Nasal cavity respiratory epithelium epithelial cell of viscerocranial mucosa (primary cell): Measurements from ENCODE around the gene HOXA7. TPM values are rescaled to one million over a fixed set of nuclear protein-coding genes. Genes with fewer than 3 reads are reported as not detected.

Experiments
- total RNA-seq: library from RNA; depleted of rRNA; stranded (reverse); fragments of >200 nt; gene quantifications from 2 replicates; pipeline ENCODE4 v1.2.3, GENCODE V29; 2014

Gene HOXA7
- total RNA-seq, result not detected in 2 replicates

DNA sequence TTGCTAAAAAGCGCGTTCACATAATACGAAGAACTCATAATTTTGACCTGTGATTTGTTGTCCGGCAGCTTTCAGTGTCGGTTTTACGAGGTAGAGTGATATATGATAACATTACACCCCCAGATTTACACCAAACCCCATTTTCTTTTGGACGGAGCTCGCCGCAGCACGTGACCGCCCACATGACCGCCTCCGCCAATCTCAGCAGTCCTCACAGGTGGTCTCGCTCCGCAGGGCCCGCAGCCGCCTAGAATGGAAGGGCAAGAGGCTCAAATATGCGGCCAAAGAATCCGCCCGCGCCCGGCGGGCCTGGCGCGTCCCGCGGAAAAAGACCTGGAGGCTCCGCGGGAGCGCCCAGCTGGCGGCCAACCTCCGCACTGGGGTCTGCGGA is at the start of gene HOXA7:
HOXA7 (minus strand) TSS at position 168 of the 391 bp plus-strand sequence; CDS start at position 38, 130 bp downstream.

DNA sequence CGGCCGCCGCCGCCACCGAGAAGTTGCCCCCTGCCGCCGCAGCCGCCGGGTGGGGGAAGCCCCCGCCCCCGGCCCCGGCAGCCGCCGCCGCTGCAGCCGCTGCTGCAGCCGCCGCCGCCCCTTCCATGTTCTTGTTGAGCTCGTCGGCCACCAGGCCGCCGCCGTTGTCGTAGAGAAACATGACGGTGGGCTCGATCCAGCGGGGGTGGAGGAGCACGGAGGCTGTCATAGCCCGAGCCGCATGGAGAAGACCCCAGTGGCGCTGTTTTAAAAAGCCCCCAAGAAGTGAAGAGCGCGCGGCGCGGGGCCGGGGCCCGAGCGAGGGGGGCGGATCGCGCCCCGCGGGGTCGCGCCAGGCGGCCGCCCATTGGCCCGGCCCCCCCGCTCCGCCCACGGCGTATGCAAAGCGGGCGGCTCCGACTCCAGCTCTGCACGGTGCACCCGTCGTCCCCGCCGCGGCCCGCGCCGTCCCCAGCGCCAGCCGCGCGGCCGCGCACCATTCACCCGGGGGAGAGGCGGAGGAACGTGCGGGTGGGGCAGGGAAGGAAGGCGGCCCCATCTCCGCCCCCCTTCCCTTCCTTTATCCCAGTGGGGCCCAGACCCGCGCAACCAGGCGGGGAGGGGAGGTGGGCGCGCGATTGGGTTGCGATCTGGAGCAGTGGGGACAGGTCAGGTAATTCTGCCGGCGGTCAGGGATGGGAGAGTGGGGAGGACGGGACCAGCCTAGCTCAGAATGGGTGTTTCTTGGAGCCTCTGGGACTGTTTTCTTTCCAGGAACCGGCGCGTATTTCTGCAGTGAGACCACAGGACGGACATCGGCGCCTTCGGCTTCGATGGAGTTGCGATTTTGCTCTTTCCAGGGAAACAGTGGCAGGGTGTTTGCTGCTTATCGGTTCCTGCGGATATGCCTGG is 43.6 kb upstream of the HOXA7 start, which contains the start of gene HOXA13:
HOXA13 (minus strand) TSS at position 243 of the 912 bp plus-strand sequence; CDS start at position 229, 14 bp downstream.

DNA sequence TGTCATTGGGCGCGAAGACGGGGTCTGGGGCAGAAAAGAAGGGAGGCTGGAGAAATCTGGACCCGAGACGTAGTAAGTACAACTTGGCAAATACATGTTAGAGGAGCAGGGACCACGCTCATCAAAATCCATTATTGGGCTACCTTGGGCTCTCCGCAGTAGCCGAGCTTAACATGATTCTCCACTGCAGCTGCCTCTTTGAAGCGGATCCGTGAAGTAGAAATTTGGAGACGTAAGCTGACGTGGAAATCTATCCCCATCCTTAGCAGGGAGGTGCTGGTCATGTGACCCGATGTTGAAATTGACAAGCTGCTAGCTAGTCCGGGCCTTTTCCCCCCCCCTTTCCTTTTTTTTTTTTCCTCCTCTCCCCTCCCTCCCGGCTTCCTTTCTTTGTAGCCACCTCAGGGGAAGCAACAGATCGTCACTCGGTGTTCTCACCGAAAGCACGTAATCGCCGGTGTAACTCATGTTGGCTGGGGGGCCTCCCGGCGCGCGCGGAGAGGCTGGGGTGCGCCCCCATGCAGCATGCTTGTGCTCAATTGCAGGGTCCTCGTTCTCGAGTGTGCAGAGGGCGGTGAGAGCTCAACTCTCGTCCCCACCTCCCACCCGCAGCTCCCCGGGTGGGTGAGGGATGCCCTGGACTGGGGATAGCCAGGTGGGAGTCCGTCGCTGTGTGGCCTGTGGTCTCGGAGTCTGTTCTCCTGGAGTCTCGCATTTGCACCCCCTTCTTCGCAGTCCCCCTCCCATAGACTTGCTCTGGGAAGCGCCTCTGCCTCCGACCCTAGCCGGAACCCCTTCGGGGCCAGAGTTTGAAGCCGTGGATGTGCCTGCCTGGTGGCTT is 28.8 kb upstream of the HOXA7 start, which contains the start of gene HOXA11:
HOXA11 (minus strand) TSS at position 220 of the 841 bp plus-strand sequence; CDS start at position 132, 88 bp downstream.

DNA sequence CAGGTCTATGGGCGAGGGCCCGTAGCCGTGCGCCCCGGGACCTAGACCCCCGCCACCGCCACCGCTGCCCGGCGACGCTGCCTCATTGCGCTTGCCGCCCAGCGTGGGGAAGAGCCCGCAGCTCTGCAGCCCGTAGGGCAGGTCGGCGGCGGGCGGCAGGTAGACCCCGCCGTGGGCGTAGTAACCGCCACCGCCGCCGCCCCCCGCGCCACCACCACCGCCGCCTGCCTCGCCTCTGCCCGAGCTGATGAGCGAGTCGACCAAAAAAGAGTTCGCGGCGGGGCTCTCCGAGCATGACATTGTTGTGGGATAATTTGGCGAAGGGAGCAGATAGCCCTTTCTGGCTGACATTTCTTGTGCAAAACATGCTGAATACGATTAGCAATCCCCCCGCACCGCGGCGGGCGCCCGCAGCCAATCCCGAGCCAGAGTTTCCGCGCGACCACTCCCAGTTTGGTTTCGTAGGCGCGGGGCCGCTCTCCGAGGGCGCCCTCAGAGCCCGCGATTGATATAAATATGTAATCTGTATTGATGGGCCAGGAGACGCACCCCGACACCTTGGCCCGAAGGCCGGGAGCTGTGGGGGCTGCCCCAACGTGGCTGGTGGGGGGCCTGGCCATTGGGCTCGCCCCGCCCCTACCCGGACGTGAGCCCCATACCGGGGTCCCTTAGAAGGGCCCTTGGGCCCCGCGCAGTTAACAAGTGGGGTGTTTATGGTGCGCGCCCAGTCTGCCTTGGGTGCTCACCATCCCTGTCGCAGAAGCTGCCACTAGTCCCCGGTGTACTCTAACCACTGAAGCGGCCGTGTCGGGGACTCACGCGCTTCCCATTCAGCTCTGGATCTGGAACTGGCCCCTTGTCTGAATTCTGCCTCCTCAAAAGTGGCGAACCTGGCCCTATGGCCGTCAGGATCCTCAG is 17.7 kb upstream of the HOXA7 start, which contains the start of gene HOXA10:
HOXA10 (minus strand) TSS at position 365 of the 918 bp plus-strand sequence; CDS start at position 351, 14 bp downstream.

DNA sequence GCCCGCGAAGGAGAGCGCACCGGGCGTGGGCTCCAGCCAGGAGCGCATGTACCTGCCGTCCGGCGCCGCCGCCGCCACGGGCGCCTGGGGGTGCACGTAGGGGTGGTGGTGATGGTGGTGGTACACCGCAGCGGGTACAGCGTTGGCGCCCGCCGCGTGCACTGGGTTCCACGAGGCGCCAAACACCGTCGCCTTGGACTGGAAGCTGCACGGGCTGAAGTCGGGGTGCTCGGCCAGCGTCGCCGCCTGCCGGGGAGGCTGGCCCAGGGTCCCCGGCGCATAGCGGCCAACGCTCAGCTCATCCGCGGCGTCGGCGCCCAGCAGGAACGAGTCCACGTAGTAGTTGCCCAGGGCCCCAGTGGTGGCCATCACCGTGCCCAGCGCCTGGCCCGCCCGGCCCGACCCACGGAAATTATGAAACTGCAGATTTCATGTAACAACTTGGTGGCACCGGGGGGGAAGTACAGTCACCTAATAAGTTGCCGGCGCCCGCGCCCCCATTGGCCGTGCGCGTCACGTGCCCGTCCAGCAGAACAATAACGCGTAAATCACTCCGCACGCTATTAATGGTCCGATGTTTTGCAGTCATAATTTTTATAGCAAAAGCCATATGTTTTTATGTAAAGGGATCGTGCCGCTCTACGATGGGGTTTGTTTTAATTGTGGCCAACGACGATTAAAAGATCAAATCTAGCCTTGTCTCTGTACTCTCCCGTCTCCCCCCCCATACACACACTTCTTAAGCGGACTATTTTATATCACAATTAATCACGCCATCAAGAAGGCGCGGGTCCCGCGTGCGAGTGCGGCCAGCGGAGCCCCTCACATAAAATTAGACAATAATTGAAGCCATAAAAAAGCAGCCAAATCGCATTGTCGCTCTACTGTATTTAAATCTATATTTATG is 8.9 kb upstream of the HOXA7 start, which contains the start of gene HOXA9:
HOXA9 (minus strand) TSS at position 449 of the 907 bp plus-strand sequence; CDS start at position 369, 80 bp downstream.

DNA sequence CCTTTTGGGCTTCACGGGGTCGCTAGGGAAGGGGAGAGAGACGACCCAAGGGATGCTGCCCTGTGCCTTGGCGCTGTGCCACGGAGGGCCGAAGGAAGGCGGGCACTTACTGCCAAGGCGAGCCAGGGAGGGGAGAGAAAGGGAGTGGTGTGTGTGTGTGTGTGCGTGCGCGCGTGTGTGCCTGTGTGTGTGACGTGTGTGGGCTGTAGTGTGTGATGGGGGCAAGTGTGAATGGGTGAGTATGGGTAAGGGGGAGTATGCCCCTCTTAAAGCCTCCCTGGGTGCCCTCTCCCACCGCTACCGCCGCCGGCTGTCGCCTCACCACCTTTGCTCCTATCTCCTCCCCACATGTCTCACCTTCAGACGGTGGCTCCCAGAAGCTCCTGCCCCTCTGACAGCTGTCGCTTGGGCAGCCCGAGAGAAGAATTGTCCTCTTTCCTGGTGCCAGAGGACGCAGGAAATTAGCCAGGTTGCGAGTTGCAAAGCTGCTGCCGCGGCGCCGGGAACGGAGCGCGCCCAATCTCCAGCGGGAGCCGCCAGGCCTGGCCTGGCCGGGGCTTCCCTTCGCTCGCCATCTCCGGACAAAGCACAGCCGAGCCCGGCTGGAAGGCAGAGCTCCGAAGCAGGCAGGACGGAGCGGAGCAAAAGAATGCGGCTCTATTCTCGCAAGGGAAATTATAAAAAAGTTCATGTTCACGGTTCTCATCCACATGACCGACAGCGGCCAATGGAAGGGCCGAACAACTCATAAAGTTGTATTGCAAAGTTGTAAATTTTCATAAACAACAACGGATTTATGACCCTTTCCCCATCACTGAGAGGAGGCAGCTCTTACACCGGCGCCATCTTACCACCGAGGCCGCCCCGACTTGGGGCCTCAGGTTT is 4.3 kb downstream of the HOXA7 start, which contains the start of gene HOXA3:
HOXA3 (minus strand) TSS at position 653 of the 885 bp plus-strand sequence. CDS start 41,943 bp downstream, outside the sequence.

DNA sequence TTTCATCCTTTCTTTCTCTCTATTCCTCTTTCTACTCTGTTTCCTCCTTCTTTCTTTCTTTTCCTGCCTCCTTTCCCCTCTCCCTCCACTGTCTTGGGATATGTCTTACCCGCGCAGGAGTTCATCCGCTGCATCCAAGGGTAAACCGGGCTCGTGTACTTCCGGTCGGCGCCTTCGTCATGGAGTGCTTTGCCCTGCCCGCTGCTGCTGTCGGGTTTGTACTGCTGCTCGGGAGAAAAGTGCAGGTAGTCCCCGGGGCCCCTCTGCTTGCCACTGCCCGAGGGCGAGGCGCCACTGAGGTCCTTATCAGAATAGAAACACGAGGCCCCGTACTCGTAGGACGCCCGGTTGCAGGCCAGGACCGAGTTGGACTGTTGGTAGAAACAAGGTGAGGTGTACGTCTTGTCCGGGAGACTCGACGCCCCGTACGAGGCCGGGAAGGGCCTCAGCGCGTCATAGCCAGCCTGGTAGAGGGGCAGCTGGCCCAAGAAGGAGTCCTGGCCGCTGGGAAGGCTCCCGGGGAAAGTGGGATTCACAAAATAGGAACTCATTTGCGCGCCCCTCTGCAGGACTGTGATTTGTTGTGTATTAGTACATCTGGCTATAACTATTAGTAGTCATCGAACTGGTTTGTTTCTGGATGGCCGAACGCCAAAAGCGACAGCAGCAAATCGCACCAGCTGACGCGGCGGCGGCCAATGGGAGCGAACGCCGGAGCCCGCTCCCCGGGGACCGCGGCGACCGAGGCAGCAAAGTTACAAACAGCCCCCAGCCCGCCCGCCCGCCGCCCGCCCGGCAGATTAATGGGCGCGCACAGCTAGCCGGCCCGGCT is 9.1 kb downstream of the HOXA7 start, which contains the start of gene HOXA6:
HOXA6 (minus strand) TSS at position 576 of the 832 bp plus-strand sequence; CDS start at position 551, 25 bp downstream.

DNA sequence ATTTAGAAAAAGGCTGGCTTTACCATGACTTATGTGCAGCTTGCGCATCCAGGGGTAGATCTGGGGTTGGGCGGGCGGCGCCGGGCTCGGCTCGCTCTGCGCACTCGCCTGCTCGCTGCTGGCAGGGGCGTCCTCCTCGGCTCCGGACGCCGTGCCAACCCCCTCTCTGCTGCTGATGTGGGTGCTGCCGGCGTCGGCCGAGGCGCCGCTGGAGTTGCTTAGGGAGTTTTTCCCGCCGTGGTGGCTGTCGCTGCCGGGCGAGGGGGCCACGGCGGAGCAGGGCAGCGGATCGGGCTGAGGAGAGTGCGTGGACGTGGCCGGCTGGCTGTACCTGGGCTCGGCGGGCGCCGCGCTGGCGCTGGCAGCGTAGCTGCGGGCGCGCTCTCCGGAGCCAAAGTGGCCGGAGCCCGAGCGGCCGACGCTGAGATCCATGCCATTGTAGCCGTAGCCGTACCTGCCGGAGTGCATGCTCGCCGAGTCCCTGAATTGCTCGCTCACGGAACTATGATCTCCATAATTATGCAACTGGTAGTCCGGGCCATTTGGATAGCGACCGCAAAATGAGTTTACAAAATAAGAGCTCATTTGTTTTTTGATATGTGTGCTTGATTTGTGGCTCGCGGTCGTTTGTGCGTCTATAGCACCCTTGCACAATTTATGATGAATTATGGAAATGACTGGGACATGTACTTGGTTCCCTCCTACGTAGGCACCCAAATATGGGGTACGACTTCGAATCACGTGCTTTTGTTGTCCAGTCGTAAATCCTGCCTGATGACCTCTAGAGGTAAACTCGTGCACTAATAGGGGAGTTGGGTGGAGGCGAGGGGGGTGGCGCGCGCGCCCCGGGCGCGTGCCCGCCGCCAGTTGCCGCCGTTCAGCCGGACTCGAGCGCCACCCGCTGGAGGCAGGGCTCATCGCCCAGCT is 13.2 kb downstream of the HOXA7 start, which contains the start of gene HOXA5:
HOXA5 (minus strand) TSS at position 659 of the 927 bp plus-strand sequence; CDS start at position 585, 74 bp downstream.

DNA sequence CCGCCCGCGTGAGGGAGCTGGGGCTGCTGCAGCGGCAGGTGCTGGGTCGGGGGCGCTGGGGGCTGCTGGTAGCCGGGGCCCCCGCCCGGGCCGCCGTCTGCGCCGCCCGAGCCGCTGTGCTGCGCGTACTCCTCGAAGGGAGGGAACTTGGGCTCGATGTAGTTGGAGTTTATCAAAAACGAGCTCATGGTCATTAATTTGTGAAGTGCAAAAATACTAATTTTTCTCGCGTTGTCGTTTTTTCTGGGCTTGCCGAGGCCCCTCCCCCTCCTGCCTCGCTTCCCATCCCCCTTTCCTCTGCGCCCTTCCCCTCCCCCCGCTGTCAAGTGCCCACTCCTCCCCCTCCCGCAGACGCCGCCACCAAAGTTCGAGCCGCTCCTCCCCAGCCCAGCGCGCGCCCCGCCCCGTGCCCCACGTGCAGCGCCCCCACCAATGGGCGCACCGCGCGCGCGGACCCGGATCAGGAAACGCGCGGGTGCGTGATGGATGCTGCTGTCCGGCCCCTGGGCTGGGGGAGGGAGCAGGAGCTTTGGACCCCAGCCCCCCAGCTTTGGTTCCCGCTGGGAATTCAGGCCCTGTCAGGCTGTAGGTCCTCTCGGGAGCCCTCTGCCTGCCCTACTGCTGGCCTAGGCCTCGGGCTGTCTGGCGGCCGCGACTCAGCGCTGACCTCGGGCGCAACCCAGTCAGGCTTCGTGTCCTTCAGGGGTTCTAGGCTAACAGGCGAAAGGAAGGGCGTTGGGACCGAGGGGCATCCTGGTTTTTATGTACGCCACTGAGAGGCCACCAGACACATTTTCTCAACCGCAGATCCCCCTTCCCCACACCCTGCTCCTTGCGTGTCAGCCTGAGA is 25.7 kb downstream of the HOXA7 start, which contains the start of gene HOXA4:
HOXA4 (minus strand) TSS at position 218 of the 850 bp plus-strand sequence; CDS start at position 194, 24 bp downstream.

Other genes with a start within 250 kb of the HOXA7 start
- gene HOXA1, start 60.7 kb downstream of the HOXA7 start, total RNA-seq, result 0.07 and 0.68 TPM in 2 replicates
- gene HOXA2, start 54.0 kb downstream of the HOXA7 start, total RNA-seq, result not detected in 2 replicates
- not detected in 2 replicates for gene HOXA4, start 25.9 kb downstream of the HOXA7 start, total RNA-seq
- gene HOXA5, start 13.0 kb downstream of the HOXA7 start, total RNA-seq, result not detected in 2 replicates
- not detected in 2 replicates for gene HOXA6, start 8.9 kb downstream of the HOXA7 start, total RNA-seq
- gene HOXA3, start 4.1 kb downstream of the HOXA7 start, total RNA-seq, result not detected in 2 replicates
- not detected in 2 replicates for gene HOXA9, start 8.9 kb upstream of the HOXA7 start, total RNA-seq
- not detected in 2 replicates for gene HOXA10, start 17.6 kb upstream of the HOXA7 start, total RNA-seq
- gene HOXA11, start 28.6 kb upstream of the HOXA7 start, total RNA-seq, result not detected in 2 replicates
- gene HOXA13, start 43.4 kb upstream of the HOXA7 start, total RNA-seq, result not detected in 2 replicates
- not detected in 2 replicates for gene EVX1, start 86.1 kb upstream of the HOXA7 start, total RNA-seq